ENCODE results near the gene CLVS2.

DNA sequence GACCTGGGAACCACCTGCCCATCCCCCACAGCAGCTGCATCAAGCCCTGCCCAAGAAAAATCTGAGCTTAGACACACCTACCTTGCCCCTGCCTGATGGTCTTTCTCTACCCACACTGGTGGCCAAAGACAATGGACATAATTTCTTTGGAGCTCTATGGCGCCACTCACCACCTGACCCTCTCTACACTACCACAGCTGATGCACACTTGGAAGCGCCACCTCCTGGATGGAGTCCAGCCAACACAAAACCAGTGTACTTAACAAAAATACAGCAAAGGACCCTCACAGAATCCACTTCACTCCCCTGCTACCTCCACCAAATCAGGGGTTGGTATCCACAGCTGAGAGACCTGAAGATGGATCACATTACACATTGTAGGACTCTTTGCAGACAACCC, 39.7 kb upstream of the CLVS2 start:
- TF ChIP-seq CTCF (IDR thresholded peaks at IDR 0.05) (no peak), POLR2A (IDR thresholded peaks at IDR 0.05) (no peak)

All from lower leg skin (tissue), 3 donors.